SK-N-SH treated with all-trans-retinoic acid at 6 μM for 48 hours (cell line): ENCODE data around the gene CLOCK.

ENCODE experiments used
- ATAC-seq: fragments of 200-7000 bp; cut with Tn5 transposase; 3 replicates; pipeline ENCODE4 v1.9.1; 2020; ENCODE audit warnings: mild to moderate bottlenecking, moderate library complexity
- ARNTL ChIP-seq: fragments of 450-650 bp; formaldehyde crosslinking; IDR thresholded peaks from 2 replicates; pipeline ENCODE4 v1.5.0; 2020; ENCODE audit warnings: low read depth, mild to moderate bottlenecking, moderate library complexity, borderline replicate concordance
- BACH2 ChIP-seq: fragments of 250-450 bp; sonication (Bioruptor Pico); IDR thresholded peaks from 2 replicates; pipeline ENCODE4 v1.9.0; 2021; ENCODE audit warnings: mild to moderate bottlenecking, borderline replicate concordance
- CREB5 ChIP-seq: fragments of 250-450 bp; sonication (Bioruptor Pico); IDR thresholded peaks from 2 replicates; pipeline ENCODE4 v1.5.1; 2020; ENCODE audit warnings: low read depth, mild to moderate bottlenecking, moderate library complexity
- CSDC2 ChIP-seq: fragments of 250-450 bp; sonication (Bioruptor Pico); IDR thresholded peaks from 2 replicates; pipeline ENCODE4 v1.5.0; 2020; ENCODE audit warnings: mild to moderate bottlenecking, moderate library complexity
- CSRNP3 ChIP-seq: fragments of 250-450 bp; sonication (Bioruptor Pico); IDR thresholded peaks from 2 replicates; pipeline ENCODE4 v1.5.1; 2021; ENCODE audit warnings: mild to moderate bottlenecking, moderate library complexity
- ESRRG ChIP-seq: fragments of 250-450 bp; sonication (Bioruptor Pico); IDR thresholded peaks from 2 replicates; pipeline ENCODE4 v1.6.1; 2021; ENCODE audit warnings: mild to moderate bottlenecking
- GLIS3 ChIP-seq: fragments of 250-450 bp; sonication (Bioruptor Pico); IDR thresholded peaks from 2 replicates; pipeline ENCODE4 v1.5.0; 2020; ENCODE audit warnings: mild to moderate bottlenecking, moderate library complexity
- ISL1 ChIP-seq: fragments of 250-450 bp; sonication (Bioruptor Pico); IDR thresholded peaks from 2 replicates; pipeline ENCODE4 v2.1.2; 2022; ENCODE audit warnings: mild to moderate bottlenecking, moderate library complexity
- OSR1 ChIP-seq: fragments of 250-450 bp; sonication (Bioruptor Pico); IDR thresholded peaks from 2 replicates; pipeline ENCODE4 v1.8.0; 2022; ENCODE audit warnings: moderate library complexity, mild to moderate bottlenecking, inconsistent platforms
- PATZ1 ChIP-seq: fragments of 250-450 bp; sonication (Bioruptor Pico); IDR thresholded peaks from 2 replicates; pipeline ENCODE4 v1.8.0; 2020; ENCODE audit warnings: mild to moderate bottlenecking, moderate library complexity, borderline replicate concordance
- POU6F1 ChIP-seq: fragments of 250-450 bp; sonication (Bioruptor Pico); IDR thresholded peaks from 2 replicates; pipeline ENCODE4 v1.8.0; 2021; ENCODE audit warnings: low read depth, mild to moderate bottlenecking, moderate library complexity, borderline replicate concordance
- PPARA ChIP-seq: fragments of 250-450 bp; sonication (Bioruptor Pico); IDR thresholded peaks from 2 replicates; pipeline ENCODE4 v1.5.0; 2020; ENCODE audit warnings: mild to moderate bottlenecking, borderline replicate concordance
- RARB ChIP-seq: fragments of 250-450 bp; sonication (Bioruptor Pico); IDR thresholded peaks from 2 replicates; pipeline ENCODE4 v1.8.0; 2021; ENCODE audit warnings: mild to moderate bottlenecking, moderate library complexity
- TCF4 ChIP-seq: fragments of 250-450 bp; sonication (Bioruptor Pico); IDR thresholded peaks from 2 replicates; pipeline ENCODE4 v1.8.0; 2021; ENCODE audit warnings: mild to moderate bottlenecking, moderate library complexity, borderline replicate concordance
- TOX ChIP-seq: fragments of 250-450 bp; sonication (Bioruptor Pico); IDR thresholded peaks from 2 replicates; pipeline ENCODE4 v1.8.0; 2021; ENCODE audit warnings: mild to moderate bottlenecking, moderate library complexity, borderline replicate concordance
- TSHZ2 ChIP-seq: fragments of 250-450 bp; sonication (Bioruptor Pico); IDR thresholded peaks from 2 replicates; pipeline ENCODE4 v1.5.0; 2020; ENCODE audit warnings: mild to moderate bottlenecking, moderate library complexity
- ZC3H10 ChIP-seq: fragments of 250-450 bp; sonication (Bioruptor Pico); IDR thresholded peaks from 2 replicates; pipeline ENCODE4 v1.5.1; 2021; ENCODE audit warnings: mild to moderate bottlenecking, moderate library complexity
- ZFP3 ChIP-seq: fragments of 250-450 bp; sonication (Bioruptor Pico); IDR thresholded peaks from 2 replicates; pipeline ENCODE4 v1.5.0; 2020; ENCODE audit warnings: mild to moderate bottlenecking, moderate library complexity
- ZFP30 ChIP-seq: fragments of 450-650 bp; formaldehyde crosslinking; IDR thresholded peaks from 2 replicates; pipeline ENCODE4 v1.5.0; 2022; ENCODE audit warnings: mild to moderate bottlenecking, moderate library complexity
- ZNF565 ChIP-seq: fragments of 450-650 bp; formaldehyde crosslinking; conservative IDR thresholded peaks from 2 replicates; pipeline ENCODE4 v1.5.0; 2020; ENCODE audit warnings: low read depth, mild to moderate bottlenecking, moderate library complexity
- ZNF70 ChIP-seq: fragments of 450-650 bp; formaldehyde crosslinking; IDR thresholded peaks from 2 replicates; pipeline ENCODE4 v1.5.0; 2020; ENCODE audit warnings: mild to moderate bottlenecking, moderate library complexity
- ZNF8 ChIP-seq: fragments of 450-650 bp; formaldehyde crosslinking; IDR thresholded peaks from 2 replicates; pipeline ENCODE4 v1.5.0; 2020; ENCODE audit warnings: mild to moderate bottlenecking, moderate library complexity

The CLOCK gene

GRCh38 chr4:55546506-55546755, 278 bp downstream of the CLOCK start:
- TF ChIP-seq POU6F1 (CRISPR knock-in tag): no peak
- no peak for TF ChIP-seq TCF4 (CRISPR knock-in tag)
- no peak for TF ChIP-seq CSDC2
- no peak for TF ChIP-seq ESRRG (CRISPR knock-in tag)
- ATAC-seq: peak; percentile 69; the same call in 2 of the 3 replicates

- no peak for TF ChIP-seq CREB5 (CRISPR knock-in tag)
- TF ChIP-seq ESRRG (CRISPR knock-in tag): no peak
- TF ChIP-seq ZNF70 (CRISPR knock-in tag): no peak
- TF ChIP-seq CSDC2: no peak
- TF ChIP-seq PPARA (CRISPR knock-in tag): no peak
- no peak for TF ChIP-seq ARNTL
- no peak for TF ChIP-seq ZFP30
- TF ChIP-seq TCF4 (CRISPR knock-in tag): no peak
- TF ChIP-seq ZNF565 (CRISPR knock-in tag): no peak
- TF ChIP-seq ZC3H10: no peak
- no peak for TF ChIP-seq BACH2 (CRISPR knock-in tag)
- no peak for TF ChIP-seq GLIS3 (CRISPR knock-in tag)
- TF ChIP-seq ZNF8: no peak
- TF ChIP-seq TSHZ2 (CRISPR knock-in tag): no peak
- ATAC-seq: peak; percentile 60
Observed at GRCh38 chr4:55545641-55546505, 836 bp downstream of the CLOCK start.

- TF ChIP-seq ISL1 (CRISPR knock-in tag) (no peak), PATZ1 (CRISPR knock-in tag) (no peak), TCF4 (CRISPR knock-in tag) (no peak), ESRRG (CRISPR knock-in tag) (no peak), RARB (no peak), ARNTL (no peak), GLIS3 (CRISPR knock-in tag) (no peak), ZC3H10 (no peak), ZFP3 (no peak), ZNF565 (CRISPR knock-in tag) (no peak), CREB5 (CRISPR knock-in tag) (no peak), CSRNP3 (no peak), TOX (CRISPR knock-in tag) (no peak), BACH2 (CRISPR knock-in tag) (no peak), TSHZ2 (CRISPR knock-in tag) (no peak), OSR1 (CRISPR knock-in tag) (no peak)
- ATAC-seq: no peak
Observed at GRCh38 chr4:55545151-55545550, 1.6 kb downstream of the CLOCK start.
